IPS-18a (cell line): ENCODE measurements around the gene RPA1.

Experiments used
- H3K27ac ChIP-seq: one replicate; pipeline ENCODE4 v1.5.1; 2013; ENCODE audit warnings: low read length
- H3K27me3 ChIP-seq: one replicate; pipeline ENCODE4 v1.6.1; 2013; ENCODE audit warnings: mild to moderate bottlenecking, low read length; ENCODE audit not compliant: control insufficient read depth, insufficient read depth
- H3K36me3 ChIP-seq: one replicate; pipeline ENCODE4 v1.6.1; 2013; ENCODE audit warnings: low read depth, low read length; ENCODE audit not compliant: control insufficient read depth
- H3K4me1 ChIP-seq: one replicate; pipeline ENCODE4 v1.6.1; 2013; ENCODE audit warnings: low read depth, low read length; ENCODE audit not compliant: control insufficient read depth
- H3K4me3 ChIP-seq: one replicate; pipeline ENCODE4 v1.5.1; 2013; ENCODE audit warnings: low read length
- H3K9ac ChIP-seq: one replicate; pipeline ENCODE4 v1.6.1; 2013; ENCODE audit warnings: mild to moderate bottlenecking, low read length, moderate library complexity
- H3K9me3 ChIP-seq: one replicate; pipeline ENCODE4 v1.6.1; 2013; ENCODE audit warnings: low read depth, low read length; ENCODE audit not compliant: control insufficient read depth

RPA1 gene

DNA sequence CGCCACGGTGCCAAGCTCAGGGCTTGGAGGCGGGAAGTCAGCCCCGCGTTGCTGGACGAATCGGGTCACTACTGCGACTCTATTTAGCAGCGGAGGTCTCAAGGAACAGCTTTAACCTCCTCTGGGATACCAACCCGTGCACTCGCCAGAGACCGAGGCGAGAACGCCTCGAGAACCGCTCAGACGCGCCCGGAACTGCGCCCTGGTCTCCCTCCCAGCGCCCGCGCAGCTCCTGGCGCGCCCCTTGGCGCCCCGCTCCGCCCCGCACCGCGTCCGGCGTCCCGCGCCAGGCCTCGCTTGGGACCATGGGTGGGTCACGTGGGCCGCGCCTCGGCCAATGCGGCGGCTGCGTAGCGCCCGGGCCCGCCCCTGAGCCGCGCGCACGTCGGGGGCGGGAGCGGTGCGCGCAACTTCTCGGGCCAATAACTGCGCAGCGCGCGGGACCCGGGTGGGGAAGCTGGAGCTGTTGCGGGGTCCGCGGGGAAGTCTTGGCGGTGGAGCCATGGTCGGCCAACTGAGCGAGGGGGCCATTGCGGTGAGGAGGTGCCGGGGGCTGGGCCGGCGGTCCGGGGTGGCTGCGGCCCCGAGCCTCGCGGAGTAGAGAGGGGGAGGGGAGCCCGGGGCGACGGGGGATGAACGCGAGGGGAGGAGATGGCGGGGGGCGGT is at the start of gene RPA1, which contains the start of gene SMYD4:
RPA1 (plus strand) TSS at position 414 of the 666 bp plus-strand sequence; CDS start at position 503, 89 bp downstream.
SMYD4 (minus strand) TSS at position 311 of the 666 bp plus-strand sequence. CDS start 1,908 bp downstream, outside the sequence.
- Histone ChIP-seq H3K4me1 (peaks cover 3% of the 10 kb centered on the region), H3K4me3 (peak within 1 kb of the TSS; percentile 98), H3K36me3 (peaks cover 21% of the 10 kb centered on the region), H3K9ac (peak within 1 kb of the TSS; percentile 70), H3K9me3 (no peaks in the 10 kb centered on the region), H3K27ac (no peak within 1 kb of the TSS), H3K27me3 (no peaks in the 10 kb centered on the region)

DNA sequence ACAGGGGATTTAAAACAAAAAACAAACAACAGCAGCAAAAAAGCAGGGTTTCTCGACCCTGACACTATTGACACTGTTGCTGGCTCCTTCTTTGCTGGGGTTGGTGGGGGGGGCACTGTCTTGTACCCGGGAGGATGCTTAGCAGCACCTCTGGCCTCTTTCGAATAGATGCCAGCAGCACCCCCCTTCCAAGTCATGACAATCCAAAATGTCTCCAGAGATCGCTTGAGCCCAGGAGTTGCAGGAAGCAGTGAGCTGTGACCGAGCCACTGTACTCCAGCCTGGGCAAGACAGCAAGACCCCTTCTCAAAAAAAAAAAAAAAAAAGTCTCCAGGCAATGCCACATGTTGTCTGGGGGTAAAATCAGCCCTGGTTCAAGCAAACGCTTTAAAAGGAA is 47.6 kb upstream of the RPA1 start:
- H3K27ac ChIP-seq = no peak overlapping the region
- no peaks in the 10 kb centered on the region for H3K9me3 ChIP-seq
- peaks cover 44% of the 10 kb centered on the region for H3K36me3 ChIP-seq
- no peak overlapping the region for H3K4me3 ChIP-seq
- no peak overlapping the region for H3K9ac ChIP-seq
- H3K27me3 ChIP-seq = no peaks in the 10 kb centered on the region
- no peaks in the 10 kb centered on the region for H3K4me1 ChIP-seq

DNA sequence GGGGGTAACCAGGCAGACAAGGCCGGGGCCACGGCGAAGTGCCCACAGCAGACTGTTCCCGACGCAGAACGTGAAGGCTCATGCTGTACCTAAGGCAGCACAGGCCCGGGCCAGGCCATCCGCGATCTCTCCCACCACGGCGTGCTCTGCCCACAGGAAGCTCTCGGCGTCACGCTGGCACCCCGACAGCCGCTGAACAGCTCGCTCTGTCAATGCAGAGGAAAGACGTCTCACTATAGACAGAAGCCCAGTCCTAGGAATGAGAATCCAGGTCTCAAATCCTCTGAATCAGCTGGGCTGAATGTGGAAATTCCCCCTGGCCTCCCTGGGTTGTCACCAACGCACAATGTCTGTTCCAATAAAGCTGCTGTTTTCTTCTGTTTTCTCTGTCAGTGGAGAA is 46.5 kb upstream of the RPA1 start:
- peaks cover 44% of the 10 kb centered on the region for H3K36me3 ChIP-seq
- no peaks in the 10 kb centered on the region for H3K4me1 ChIP-seq
- H3K9ac ChIP-seq = no peak overlapping the region
- no peak overlapping the region for H3K4me3 ChIP-seq
- H3K27ac ChIP-seq = no peak overlapping the region
- H3K27me3 ChIP-seq = no peaks in the 10 kb centered on the region
- no peaks in the 10 kb centered on the region for H3K9me3 ChIP-seq

DNA sequence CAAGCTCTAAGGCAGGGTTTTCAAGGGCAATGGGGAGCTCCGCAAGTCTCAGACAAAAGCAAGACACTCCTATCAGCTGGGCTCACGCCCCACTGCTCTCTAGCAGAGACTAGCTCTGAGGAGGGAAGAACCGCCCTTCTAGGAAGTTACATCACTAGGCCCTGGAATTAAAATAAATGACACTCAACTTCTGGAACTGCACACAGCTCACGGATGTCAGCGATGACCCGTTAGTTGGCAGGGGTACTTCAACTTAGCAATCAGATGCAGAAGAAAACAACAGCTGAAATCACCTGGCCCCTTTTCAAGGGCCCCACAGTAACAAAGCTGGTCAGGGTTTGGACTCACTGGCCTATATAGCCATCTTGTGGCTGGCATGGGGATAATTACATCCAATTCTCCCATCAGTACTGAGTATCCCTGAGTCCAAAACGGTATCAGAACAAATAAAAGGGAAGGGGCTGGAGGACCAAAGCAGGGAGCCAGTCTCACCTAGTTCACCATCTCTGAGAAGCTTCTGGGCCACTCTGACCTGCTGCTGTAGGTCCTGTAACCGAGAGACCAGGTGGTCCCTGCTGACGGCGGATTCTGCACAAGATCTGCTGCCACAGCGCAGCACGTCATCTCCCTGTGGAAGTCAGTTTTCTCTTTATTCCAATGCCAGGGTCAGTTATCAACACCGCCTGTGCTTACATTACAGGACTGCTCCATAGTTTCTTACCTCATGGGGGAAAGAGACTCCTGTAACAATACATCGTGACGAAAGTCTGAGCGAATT is 45.8 kb upstream of the RPA1 start:
- no peak overlapping the region for H3K9ac ChIP-seq
- no peak overlapping the region for H3K4me3 ChIP-seq
- no peak overlapping the region for H3K27ac ChIP-seq
- H3K27me3 ChIP-seq = no peaks in the 10 kb centered on the region
- H3K36me3 ChIP-seq = peaks cover 39% of the 10 kb centered on the region
- no peaks in the 10 kb centered on the region for H3K4me1 ChIP-seq
- no peaks in the 10 kb centered on the region for H3K9me3 ChIP-seq

DNA sequence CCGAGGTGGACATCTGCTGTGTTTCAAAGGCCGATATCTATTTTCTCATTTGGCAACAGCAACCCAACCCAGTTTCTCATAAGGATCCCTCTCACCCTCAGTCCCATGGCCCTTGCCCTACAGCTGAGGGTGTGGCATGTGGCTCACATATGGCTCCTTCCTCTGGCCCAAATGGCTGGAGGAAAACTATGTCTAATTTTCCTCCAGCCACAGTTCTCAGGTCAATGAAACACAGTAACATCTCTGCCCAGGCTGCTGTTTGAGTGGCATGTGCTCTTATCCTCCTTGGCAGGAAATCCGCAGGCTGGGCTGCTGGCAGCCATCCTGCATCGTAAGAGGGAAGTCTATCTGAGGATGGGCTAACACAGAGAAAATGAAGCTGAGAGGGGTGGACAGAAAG is 43.9 kb upstream of the RPA1 start:
- no peaks in the 10 kb centered on the region for H3K9me3 ChIP-seq
- H3K9ac ChIP-seq = no peak overlapping the region
- peaks cover 39% of the 10 kb centered on the region for H3K36me3 ChIP-seq
- no peak overlapping the region for H3K27ac ChIP-seq
- no peaks in the 10 kb centered on the region for H3K27me3 ChIP-seq
- no peak overlapping the region for H3K4me3 ChIP-seq
- no peaks in the 10 kb centered on the region for H3K4me1 ChIP-seq

DNA sequence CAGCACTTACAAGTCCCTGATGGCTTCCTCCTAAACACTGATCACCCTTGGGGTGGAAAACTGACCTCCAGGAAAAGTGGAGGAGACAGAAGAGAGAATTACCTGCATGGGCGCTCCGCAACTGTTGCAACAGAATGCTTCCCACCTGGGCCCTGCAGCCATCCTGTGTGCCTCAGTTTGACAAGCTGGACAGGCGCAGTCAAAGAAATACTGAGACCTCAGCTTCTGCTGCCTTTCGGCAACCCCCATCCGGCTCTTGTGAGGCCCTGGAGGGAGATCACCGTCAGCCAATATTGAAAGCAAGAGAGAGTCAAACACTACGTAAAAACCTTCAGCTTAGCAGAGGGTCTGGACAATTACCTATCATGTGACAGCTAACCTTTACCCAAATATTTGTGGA is 43.1 kb upstream of the RPA1 start:
- peaks cover 32% of the 10 kb centered on the region for H3K36me3 ChIP-seq

DNA sequence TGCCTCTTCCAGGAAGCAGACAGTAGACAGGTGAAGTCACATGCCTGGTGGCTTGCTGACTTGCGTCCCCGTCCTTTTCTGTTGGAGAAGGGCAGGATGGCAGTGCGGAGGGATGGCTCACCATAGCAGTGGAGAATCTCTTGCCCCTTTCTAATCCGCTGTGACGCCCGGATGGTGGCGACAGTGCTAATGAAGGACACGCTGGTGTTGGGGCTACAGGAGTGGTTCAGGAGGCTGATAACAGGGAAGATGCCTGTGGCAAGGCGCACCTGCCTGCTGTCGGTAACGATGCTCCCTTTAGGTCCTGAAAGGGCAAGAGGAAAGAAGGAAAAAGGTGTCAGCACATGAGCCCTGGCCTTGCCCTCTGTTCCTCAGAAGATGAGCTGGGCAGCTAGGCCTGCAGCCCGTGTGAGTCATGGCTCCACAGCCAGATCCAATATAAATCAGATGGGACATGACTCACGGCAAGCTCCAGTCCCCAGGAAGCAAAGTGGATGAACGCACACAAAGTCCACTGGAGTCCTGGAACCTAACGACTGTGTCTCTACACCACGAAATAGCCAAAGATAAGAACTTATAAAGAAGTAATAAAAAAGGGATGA is 42.4 kb upstream of the RPA1 start:
- Histone ChIP-seq H3K4me3 (no peak overlapping the region), H3K9me3 (no peaks in the 10 kb centered on the region), H3K36me3 (peaks cover 25% of the 10 kb centered on the region), H3K27ac (no peak overlapping the region), H3K9ac (no peak overlapping the region), H3K27me3 (no peaks in the 10 kb centered on the region), H3K4me1 (no peaks in the 10 kb centered on the region)

More for the DNA sequence above, 43.1 kb upstream of the RPA1 start:
- H3K27ac ChIP-seq = no peak overlapping the region
- H3K4me3 ChIP-seq = no peak overlapping the region
- H3K9me3 ChIP-seq = no peaks in the 10 kb centered on the region
- no peak overlapping the region for H3K9ac ChIP-seq
- H3K4me1 ChIP-seq = no peaks in the 10 kb centered on the region
- H3K27me3 ChIP-seq = no peaks in the 10 kb centered on the region

DNA sequence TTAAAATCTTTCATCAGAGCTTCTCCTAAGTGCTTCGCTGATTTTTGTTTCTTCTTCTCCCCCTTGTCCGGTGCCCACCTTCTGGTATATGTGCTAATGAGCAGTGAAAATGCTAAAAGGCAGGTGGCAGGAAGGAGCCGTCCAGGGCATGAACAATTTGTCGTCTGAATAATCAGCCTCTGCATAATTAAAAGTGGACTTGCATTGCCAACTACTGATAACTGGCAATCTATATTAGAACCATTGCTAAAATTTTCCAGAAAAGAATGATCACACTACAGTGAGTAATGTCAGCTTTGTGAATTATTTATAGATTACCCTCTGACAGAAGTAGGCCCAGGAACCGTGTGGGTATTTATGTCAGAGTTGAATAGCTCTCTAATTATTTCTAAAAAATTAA is 39.9 kb upstream of the RPA1 start:
- no peak overlapping the region for H3K4me3 ChIP-seq
- no peak overlapping the region for H3K27ac ChIP-seq
- no peaks in the 10 kb centered on the region for H3K27me3 ChIP-seq
- no peaks in the 10 kb centered on the region for H3K9me3 ChIP-seq
- H3K4me1 ChIP-seq = no peaks in the 10 kb centered on the region
- H3K36me3 ChIP-seq = peaks cover 21% of the 10 kb centered on the region
- no peak overlapping the region for H3K9ac ChIP-seq

DNA sequence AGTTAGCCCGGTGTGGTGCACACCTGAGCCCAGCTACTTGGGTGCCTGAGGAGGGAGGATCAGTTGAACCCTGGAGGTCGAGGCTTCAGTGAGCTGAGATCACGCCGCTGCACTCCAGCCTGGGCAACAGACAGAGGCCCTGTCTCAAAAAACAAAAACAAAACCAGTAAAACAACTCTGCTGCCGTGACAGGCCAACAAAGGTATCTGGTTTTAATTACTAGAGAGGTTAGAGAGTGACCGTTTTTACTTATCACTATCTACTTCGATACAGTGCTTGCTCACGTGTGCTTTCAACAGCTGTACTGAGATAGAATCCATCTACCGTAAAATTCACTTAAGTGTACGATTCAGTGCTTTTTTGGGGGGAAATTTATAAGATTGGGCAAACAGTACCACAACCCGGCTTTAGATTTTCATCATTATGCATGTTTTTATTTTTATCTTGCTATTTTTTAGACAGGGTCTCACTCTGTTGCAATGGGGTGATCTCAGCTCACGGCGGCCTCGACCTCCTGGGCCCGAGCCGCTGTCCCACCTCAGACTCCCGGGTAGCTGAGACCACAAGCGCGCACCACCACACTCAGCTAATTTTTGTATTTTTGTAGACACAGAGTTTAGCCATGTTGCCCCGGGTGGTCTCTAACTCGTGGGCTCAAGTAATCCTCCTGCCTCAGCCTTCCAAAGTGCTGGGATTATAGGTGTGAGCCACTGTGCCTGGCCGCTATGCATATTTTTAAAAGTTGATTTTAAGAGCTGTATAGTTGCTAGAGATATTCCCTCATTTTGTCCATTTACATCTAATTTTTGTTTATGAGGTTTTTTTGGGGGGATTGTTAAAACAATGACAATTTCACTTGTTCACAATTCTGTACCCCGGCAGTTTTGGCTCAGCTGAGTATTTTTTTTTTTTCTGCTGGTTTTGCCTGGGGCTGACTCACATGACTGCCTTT is 37.0 kb upstream of the RPA1 start:
- H3K27ac ChIP-seq = no peak overlapping the region
- no peaks in the 10 kb centered on the region for H3K27me3 ChIP-seq
- H3K9me3 ChIP-seq = no peaks in the 10 kb centered on the region
- no peaks in the 10 kb centered on the region for H3K4me1 ChIP-seq
- H3K36me3 ChIP-seq = peaks cover 6% of the 10 kb centered on the region
- no peak overlapping the region for H3K4me3 ChIP-seq
- no peak overlapping the region for H3K9ac ChIP-seq

DNA sequence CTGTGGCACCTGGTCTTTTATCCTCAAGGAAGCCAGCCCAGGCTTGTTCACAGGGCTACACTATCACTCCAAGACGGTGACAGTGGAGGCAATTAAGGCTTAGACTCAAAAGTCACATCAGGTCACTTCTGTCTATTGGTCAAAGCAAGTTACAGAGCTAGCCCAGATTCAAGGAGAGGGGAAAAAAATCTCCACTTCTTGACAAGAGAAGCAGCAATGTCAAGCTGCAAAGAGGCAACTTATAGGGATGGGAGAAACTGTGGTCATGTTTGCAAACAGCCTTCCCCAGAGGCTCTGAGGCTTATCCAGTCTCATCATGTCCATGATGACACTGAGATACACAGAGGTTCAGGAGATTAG is 36.4 kb upstream of the RPA1 start:
- no peaks in the 10 kb centered on the region for H3K27me3 ChIP-seq
- H3K9me3 ChIP-seq = no peaks in the 10 kb centered on the region
- no peak overlapping the region for H3K27ac ChIP-seq
- no peak overlapping the region for H3K4me3 ChIP-seq
- no peaks in the 10 kb centered on the region for H3K4me1 ChIP-seq
- peaks cover 6% of the 10 kb centered on the region for H3K36me3 ChIP-seq
- H3K9ac ChIP-seq = no peak overlapping the region

DNA sequence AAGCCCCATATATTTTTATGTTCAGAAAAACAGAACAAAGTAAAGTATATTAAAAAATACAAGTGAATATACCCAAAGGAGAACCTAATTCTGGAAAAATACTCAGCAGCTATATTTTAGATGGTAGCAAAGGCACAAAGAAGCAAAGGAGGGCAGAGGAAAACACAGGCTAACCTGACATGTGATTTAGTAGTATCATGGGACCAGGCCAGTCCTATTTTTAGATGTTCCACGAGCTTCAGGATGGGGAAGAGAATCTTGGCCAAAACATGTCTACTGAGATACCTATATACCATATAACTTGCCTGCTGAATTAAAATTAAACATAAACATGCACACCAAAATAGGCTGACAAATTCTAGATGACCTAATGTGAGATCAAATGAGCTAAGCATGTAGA is 33.0 kb upstream of the RPA1 start:
- H3K36me3 ChIP-seq = peaks cover 20% of the 10 kb centered on the region
- no peaks in the 10 kb centered on the region for H3K27me3 ChIP-seq
- no peaks in the 10 kb centered on the region for H3K4me1 ChIP-seq
- no peaks in the 10 kb centered on the region for H3K9me3 ChIP-seq
- no peak overlapping the region for H3K27ac ChIP-seq
- no peak overlapping the region for H3K4me3 ChIP-seq
- no peak overlapping the region for H3K9ac ChIP-seq
